GM12874 (cell line): ENCODE data around the gene OR4D5.

Experiments used
- TF ChIP-seq, protein P1 (sequence below): IDR thresholded peaks from 2 replicates; pipeline ENCODE4 v1.5.1; 2011; ENCODE audit warnings: low read depth, mild to moderate bottlenecking, control low read depth, low read length, moderate library complexity; ENCODE audit not compliant: insufficient read depth

OR4D5 gene

DNA sequence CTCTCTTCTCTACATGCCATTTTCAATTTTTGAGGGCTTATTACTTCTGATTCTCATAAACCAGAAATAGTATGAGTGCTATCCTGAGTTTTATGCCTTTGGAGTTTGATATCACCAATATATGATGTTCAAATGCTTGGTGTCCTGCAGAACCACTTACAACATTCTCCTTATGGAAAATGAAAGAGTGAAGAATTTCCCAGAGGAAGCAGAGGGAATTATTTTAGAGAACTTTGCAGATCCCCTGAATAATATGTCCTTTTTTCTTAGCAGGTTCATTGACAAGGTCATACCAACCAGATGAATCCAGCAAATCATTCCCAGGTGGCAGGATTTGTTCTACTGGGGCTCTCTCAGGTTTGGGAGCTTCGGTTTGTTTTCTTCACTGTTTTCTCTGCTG is at the start of gene OR4D5:
TSS of gene OR4D5 (plus strand) at position 301 of the 400 bp plus-strand sequence. CDS start at position 301, 0 bp downstream.
- TF ChIP-seq, protein P1, sequence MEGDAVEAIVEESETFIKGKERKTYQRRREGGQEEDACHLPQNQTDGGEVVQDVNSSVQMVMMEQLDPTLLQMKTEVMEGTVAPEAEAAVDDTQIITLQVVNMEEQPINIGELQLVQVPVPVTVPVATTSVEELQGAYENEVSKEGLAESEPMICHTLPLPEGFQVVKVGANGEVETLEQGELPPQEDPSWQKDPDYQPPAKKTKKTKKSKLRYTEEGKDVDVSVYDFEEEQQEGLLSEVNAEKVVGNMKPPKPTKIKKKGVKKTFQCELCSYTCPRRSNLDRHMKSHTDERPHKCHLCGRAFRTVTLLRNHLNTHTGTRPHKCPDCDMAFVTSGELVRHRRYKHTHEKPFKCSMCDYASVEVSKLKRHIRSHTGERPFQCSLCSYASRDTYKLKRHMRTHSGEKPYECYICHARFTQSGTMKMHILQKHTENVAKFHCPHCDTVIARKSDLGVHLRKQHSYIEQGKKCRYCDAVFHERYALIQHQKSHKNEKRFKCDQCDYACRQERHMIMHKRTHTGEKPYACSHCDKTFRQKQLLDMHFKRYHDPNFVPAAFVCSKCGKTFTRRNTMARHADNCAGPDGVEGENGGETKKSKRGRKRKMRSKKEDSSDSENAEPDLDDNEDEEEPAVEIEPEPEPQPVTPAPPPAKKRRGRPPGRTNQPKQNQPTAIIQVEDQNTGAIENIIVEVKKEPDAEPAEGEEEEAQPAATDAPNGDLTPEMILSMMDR, result no peak

DNA sequence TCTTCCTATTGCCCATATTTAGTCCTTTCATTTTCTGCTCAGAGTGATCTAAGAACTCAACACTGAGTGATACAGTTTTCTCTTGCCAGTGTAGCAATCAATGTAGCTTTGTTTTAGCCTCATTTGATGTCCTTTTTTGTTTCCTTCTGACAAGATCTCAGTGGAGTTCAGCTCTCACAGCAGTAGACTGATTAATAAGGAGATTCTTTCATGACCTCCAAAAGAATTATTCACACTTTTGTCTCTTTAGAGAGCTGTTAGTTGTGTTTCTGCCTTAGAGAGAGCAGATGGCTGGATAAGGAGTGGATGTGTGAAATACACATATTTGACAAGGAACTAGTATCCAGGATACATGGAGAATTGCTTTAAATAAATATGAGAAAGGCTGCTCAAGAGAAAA is 47.4 kb upstream of the OR4D5 start:
- TF ChIP-seq, protein P1, result no peak

DNA sequence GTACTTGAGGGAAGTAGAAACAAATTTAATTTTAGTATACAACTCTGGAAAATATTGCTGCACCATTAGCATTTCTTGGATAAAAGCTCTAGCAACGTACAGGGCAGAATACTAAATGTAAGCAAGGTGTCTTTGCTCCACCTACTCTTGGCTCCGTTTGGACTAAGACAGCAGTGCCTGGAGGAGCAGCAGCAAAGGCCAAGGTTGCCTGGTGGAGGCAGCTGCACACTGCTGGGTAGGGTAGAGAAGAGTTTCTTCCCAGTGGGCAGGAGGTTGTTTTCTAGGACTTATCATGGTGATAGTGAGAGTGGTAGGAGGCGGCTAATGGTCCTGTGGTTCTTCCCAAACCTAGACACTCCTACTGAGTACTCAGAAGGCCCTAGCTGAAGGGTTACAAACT is 39.6 kb upstream of the OR4D5 start:
- TF ChIP-seq, protein P1, result no peak

DNA sequence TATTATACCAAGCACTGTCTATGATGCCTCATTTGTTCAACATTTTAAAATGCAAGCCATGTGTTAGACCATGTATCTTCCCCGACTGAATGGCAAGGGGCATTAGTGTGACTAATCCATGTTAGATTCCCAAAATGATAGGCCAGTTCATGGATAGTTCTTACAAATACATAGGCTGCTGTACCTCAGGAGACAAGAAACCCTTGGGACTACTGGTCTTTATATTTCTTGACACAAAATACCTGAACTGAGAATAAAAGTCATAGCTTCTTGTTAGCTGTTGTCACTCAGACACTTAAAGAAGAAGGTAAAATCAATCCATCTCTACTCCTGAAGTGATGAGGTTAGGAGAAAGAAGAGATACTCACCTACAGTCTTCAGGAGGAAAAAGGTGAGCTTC is 37.5 kb upstream of the OR4D5 start, which contains the start of gene OR8D4:
TSS of gene OR8D4 (plus strand) at position 301 of the 400 bp plus-strand sequence. CDS start 4,265 bp downstream, outside the sequence.
- TF ChIP-seq, protein P1, result no peak

DNA sequence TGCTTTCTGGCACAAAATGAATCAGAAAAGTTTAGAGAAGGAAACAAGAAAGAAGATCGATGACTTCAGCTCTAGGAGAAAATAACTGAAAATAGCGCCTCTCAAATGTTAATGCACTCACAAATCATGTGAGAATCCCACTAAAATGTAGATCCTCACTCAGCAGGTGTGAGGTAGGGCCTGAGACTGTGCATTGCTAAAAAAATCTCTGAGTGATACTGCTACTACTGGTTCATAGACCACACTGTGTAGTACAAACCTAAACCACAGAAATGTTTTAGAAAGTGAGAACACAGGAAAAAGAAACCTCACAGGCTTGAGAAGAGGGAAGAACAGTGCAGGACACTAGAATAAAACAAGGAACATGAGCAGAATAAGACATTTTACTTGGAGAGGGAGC is 35.5 kb upstream of the OR4D5 start:
- TF ChIP-seq, protein P1, result no peak

DNA sequence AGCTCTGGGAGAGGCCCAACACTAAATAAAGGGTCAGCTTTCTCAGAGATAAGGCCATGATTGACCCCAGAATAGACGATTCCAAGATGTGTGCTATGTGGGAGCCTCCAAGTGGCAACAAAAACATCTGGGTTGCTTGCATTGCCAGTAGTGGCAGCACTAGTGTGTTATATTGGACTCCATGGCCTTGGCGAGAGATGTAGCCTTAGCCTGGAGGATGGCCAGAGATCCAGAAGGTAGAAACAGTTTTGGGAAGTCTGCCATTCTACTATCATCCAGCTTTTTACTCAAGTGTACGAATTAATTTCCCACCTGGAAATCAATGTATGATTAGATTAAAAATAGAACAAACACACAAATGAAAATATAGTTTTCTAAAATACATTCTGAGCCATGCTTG is 34.5 kb upstream of the OR4D5 start:
- TF ChIP-seq, protein P1, result no peak

DNA sequence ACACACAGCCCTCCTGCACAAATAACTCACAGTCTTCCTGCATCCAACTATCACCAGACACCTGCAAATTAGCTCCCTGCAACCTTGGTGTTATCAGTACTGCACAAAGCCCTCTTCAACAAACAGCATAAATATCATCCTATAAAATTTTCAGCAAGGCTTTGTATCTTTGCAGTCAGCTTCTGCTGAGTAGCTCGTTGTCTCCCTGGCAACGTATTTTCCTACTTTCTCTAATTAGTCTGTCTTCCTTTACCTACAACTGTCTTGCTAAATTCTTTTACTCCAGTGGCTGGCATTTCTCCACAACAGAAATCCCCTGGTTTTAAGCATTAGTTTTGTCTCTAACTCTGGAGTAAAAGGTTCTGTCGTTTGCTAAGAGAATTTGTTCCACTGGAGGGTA is 33.6 kb upstream of the OR4D5 start:
- TF ChIP-seq, protein P1, result no peak
